HPDE6-E6E7 (cell line): Measurements from ENCODE around the gene CCNB2.
"Not testable (repeated sequence)": the region's sequence is repeated elsewhere in the genome, so short reads cannot be mapped to it uniquely, and the experiment has no call there.

Experiments
- DNase-seq: peaks from one replicate; pipeline ENCODE4 v3.0.0; 2011; ENCODE audit warnings: missing footprints; ENCODE audit errors: extremely low spot score

The CCNB2 gene

DNA sequence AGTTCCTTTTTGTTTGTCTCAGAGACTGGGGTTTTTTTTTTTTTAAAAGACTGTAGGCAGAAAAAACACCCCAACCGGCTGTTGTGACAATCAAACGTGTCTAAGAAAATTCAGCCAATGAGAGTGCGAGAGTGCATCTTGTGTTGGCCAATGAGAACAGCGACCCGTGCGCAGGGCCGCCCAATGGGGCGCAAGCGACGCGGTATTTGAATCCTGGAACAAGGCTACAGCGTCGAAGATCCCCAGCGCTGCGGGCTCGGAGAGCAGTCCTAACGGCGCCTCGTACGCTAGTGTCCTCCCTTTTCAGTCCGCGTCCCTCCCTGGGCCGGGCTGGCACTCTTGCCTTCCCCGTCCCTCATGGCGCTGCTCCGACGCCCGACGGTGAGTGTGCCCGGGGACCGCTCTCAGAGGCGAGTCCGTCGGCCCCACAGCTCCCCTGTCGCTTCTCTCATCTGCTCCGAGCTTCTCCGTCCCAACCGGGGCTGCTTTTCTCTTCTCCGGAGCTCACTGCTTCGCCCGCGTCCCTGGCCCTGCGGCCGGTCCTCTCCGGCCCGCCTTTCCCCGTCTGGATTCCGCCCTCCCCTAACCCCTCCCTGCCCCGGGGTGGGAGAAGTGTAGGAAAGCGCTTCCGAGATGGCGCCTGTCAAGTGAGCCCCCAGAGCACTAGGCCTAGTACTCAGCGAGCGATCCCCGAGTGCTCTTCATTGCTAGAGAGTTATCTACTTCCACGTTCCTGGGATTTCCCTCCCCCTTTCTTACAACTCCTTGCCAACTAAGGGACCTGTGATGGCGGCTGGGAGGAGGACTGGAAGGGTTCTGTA lies at the start of gene CCNB2:
TSS of gene CCNB2 (plus strand) at position 235 of the 821 bp plus-strand sequence. CDS start at position 358, 123 bp downstream.
- DNase-seq: peak; percentile 92

DNA sequence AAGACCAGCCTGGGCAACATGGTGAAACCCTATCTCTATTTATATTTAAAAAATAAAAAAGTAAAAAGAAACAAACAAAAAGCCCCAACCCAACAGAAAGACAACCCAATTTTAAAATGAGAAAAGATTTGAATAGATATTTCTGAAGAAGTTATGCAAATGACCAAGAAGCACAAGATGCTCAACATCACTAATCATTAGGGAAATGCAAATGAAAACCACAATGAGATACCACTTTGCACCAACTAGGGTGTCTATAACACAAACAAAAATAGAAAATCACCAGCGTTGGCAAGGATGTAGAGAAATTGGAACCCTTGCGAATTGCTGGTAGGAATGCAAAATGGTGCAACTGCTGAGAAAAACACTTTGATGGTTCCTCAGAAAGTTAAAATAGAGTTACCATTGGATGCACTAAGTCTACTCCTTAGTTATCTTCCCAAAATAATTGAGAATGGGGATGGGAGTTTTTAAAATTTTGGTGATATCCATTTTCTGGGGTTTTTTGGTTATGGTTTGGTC lies 45.8 kb upstream of the CCNB2 start:
- no peak for DNase-seq

DNA sequence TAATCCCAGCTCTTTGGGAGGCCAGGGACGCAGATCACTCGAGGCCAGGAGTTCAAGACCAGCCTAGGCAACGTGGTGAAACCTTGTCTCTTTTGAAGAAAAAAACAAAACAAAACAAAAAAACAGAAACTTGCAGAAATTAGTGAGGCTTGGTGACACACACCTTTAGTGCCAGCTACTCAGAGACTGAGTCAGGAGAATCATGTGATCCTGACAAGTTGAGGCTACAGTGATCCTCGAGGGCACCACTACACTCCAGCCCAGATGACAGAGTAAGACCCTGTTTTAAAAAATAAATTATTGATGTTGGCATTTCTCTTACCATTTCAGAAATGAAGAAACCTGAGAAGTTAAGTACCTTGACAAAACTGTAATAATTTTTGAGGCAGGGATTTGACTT lies 44.6 kb upstream of the CCNB2 start:
- no peak for DNase-seq

DNA sequence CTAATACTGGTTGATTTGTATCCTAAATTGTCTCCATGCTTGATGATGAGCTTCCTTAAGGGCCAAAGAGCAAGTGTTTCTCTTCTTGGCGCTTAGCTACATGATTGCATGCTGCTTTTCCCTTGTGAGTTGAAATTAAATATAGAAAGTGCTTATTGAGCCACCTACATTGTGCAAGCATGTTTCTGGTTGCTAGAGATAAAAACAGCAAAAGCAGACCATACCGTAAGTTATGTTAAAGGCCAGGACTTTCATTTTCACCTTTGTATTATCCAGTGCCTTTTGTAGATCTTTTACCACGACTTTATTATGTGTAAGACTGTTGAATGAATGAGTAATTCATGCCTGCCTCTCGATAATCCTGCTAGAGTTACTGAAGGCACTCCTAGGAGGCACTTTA lies 41.9 kb upstream of the CCNB2 start:
- no peak for DNase-seq

DNA sequence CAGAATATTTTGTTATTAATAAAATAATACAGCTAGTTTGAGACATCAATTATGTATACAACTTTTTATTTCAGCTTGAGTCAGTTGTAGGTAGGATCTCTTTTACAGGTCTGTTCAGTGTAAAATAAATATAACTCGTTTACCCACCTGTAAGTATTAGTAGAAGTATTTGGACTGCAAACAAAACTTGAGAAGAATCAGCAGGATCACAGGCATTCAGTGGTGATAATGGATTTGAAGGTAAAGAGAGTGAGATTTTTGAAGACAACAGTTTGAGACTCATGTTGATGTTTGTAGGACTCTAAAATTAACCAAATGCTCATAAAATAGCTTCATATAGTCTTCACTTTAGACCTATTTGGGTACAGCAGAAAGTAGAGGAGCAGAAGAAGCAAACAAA lies 35.5 kb upstream of the CCNB2 start:
- no peak for DNase-seq

DNA sequence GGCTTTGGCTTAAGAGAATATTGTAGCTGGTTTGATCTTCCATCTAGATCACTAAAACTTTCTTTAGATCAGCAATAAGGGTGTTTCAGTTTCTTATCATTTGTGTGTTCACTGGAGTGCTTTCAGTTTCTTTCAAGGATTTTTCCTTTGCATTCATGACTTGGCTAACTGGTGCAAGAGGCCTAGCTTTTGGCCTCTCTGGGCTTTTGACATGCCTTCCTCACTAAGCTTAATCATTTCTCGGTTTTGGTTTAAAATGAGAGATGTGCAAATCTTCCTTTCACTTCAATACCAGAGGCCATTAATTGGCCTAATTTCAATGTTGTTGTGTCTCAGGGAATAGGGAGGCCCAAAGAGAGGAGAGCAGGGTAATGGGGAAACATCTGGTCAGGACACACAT lies 30.3 kb upstream of the CCNB2 start:
- no peak for DNase-seq

DNA sequence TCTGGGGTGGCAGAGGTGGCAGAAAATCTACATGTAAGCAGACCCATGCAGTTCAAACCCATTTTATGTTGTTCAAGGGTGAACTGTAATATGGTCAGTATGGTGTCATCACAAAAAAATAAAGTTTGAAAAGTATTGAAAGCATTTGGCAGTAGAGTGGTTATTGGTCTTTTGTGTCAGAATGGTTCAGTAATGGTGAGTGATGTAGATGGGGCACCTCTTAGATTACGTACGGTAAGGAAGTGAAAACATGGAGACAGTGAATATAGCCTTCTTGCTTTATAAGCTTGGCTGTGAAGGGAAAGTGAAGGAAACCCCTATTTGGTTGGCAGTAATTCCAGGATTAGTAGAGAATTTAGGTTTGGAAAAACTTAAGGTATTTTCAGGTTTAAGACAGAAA lies 17.2 kb upstream of the CCNB2 start:
- DNase-seq: no peak

DNA sequence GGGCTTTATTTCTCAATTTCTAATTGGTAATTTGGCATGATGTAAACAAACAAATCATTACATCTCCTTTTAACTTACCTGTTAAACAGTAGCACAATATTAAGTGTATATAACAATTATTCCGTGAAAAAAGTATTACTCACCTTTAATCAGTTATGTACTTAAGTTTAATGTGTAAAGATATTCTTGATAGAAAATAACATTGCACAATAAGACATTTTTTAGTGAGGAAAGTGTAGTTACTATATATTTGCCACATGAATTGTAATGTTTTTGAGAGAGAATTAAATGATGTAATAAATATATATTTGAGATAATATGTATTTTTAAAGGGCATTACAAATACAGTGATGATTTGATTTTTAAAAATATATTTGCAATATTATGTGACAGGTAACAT lies 10.9 kb upstream of the CCNB2 start:
- DNase-seq: no peak

DNA sequence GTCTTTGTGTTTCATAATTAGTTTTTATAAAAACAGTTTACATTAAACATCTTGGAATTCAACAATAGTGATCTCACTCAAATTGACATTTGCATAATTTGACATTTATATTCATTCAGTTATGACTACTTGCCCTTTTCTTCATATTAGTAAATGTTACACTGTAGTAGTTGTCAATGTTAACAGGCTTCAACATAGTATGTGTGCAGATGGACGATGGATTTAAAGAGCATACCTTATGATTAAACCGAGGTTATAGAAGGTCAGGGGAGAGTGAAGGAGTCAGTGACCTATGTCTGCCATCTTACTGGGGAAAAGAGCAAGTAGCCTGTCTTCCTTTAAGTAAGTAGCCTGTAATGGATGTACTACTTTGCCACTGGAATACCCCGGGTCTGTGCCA lies 8.5 kb upstream of the CCNB2 start:
- no peak for DNase-seq

DNA sequence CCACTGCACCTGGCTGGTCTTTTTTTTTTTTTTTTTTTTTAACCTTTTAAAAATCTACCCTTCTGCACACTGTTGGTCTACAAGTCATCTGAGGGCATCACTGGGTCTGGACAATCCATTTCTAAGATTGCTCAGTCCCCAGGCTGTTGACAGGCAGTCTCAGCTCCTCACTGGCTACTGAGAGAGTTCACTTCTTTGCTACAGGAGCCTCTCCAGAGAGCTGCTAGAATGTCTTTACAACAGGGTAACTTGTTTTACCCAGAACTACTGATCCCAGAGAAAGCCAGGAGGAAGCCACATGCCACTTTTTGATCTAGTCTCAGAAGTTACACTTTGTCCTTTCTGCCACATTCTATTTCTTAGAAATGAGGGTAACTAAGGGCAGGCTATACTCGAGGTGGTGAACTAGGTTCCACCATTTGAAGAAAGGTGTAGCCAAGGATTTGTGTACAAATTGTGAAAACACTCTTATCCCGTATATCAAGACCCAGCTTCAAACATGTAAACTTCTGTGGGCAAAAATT lies 5.7 kb upstream of the CCNB2 start:
- DNase-seq: no peak

DNA sequence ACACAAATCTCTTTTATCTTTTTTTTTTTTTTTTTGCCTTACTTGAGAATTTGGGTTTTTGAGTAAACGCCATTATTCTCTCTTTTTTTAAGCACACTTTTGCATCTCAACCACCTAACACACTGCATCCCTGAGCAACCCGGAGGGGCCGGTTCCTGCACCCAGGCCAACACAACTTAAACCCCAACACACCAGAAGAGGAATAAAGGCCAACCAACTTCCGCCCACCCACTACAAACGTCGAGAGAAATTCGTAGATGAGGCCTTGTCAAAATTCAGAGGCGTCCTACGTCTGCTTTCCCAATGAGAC lies 389 bp upstream of the CCNB2 start:
- DNase-seq: no peak

DNA sequence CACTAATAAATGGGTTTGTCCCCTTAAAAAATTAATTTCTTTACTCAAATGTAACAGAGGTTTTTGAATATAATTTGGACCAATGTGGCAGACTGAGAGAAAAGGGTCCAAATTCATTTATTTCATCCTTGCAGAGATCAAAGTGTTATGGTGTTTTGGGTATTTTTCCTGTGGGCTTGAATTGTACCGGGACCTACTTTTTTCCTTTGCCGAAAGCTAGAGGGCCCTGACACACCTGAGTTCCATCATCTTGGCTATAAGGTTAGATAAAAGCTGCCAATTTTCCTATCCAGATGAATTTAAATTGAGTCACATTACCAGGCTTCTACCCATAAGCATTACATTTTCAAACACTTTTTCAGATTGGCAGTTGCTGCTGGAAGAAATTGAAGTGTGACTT lies 908 bp downstream of the CCNB2 start:
- peak; percentile 23 for DNase-seq

DNA sequence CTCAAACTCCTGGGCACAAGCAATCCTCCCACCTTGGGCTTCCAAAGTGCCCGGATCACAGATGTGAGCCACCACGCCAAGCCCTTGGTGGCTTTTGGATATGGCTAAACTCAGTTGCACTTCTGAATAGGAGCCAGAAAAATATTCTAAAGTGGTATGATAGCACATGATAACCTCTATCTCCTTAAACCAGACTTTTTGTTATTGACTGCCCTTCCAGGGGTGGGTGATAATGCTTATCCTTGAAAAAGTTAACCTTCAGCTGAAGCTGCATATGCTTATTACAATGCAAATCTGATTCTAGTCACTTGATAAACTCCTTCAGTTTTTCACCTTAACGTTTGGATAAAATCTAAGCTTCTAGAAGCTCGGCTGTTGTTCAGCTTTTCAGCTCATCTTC lies 6.3 kb downstream of the CCNB2 start:
- no peak for DNase-seq

DNA sequence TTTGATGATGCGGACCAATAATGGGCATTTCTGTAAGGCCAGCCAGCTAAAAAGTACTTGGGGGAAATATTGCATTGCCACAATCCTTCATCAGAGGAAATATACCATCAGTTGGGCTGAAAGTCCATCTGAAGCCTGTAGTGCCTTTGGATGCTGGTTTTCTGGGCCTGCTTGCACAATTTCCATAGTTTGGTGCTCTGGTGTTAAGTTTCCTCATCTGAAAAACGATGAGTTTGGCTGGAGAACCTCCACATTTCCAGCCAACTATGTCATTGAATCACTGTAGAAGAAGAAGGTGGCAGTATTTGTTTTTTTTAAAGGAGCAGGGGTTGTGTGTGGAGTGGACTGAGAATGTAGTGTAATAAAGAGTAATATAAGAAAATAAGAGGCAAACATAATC lies 10.1 kb downstream of the CCNB2 start:
- DNase-seq: no peak

DNA sequence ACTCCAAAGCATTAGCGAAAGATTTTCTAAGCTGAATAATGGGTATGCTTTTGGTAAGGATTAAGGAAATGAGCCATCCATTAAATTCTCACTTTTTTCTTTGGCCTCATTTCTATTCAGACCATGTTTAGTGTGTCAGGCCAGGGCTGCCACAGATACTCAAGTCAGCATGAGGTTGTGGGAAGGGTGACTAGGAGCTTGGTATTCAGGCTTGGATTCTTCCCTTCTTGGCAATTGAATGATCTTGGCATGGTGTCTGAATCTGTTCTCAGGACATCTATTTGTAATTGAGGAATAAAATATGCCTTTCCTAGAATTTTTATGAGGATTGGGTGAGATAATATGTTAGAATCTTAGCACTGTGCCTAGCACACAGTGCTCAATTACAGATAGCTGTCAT lies 11.2 kb downstream of the CCNB2 start:
- no peak for DNase-seq

DNA sequence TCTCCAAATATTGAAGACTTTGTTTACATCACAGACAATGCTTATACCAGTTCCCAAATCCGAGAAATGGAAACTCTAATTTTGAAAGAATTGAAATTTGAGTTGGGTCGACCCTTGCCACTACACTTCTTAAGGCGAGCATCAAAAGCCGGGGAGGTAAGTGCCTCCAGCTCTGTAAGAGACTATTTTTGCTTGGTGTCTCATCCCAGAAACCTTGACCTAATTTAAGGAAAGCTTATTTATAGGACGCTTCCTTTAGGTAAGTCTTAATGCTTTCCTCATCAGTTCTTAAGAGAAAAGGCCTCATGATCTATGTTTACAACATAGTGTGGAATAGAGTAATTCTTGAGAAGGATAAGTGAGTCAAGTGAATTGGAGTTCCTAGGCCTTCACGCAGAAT lies 11.8 kb downstream of the CCNB2 start:
- no peak for DNase-seq

DNA sequence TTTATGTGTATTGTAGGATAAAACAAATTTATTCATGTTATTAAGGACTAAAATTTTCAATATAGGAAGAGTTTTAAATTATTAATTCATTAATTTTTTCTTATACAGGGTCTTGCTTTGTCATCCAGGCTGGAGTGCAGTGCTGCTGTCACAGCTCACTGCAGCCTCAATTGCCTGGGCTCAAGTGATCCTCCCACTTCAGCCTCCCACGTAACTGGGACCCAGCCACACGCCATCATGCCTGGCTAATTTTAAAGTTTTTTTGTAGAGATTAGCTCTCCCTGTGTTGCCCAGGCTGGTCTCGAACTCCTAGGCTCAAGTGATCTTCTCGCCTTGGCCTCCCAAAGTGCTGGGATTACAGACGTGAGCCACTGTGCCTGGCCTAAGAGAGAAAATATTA lies 14.7 kb downstream of the CCNB2 start:
- DNase-seq: no peak

DNA sequence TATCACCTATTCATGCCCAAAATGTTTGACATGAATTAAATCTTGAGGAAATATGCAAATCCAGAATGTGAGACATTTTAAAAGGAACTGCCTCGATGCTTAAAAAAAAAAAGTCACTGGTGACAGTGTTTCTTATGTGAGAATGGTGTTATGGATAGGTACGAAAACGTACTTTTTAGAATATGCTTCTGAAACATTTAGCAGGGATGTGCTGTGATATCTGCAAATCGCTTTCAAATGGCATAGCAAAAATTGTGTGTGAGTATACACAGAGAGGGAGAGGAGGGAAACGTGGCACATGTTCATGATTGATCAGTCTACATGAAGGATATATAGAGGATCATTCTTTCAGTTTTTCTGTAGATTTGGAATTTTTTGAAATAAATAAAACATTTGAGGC lies 16.0 kb downstream of the CCNB2 start:
- no peak for DNase-seq

DNA sequence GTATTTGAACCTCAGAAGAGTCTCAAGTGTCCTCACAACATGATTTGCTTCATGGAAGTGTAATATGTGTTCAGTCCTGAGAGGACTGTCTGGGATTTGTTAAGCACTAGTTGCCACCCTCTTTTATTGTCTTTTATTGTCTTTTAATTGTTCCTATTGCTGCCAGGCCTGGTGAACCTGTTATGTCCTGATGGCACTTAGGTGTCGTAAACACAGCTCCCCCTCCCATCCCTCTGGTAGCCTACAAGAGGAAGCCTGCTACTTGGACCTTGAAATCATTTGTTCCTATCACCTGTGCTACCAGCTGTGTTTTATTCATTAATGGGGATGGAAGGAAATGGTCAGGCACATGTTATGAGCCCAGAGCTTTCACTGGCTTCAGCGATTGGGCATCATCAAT lies 19.3 kb downstream of the CCNB2 start:
- no peak for DNase-seq

DNA sequence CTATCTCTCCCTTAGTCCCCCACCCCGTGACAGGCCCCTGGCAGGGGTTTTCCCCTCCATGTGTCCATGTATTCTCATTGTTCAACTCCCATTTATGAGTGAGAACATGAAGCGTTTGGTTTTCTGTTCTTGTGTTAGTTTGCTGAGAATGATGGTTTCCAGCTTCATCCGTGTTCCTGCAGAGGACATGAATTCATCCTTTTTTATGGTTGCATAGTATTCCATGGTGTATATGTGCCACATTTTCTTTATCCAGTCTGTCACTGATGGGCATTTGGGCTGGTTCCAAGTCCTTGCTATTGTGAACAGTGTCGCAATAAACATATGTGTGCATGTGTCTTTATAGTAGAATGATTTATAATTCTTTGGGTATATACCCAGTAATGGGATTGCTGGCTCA lies 20.7 kb downstream of the CCNB2 start:
- not testable (repeated sequence) for DNase-seq

DNA sequence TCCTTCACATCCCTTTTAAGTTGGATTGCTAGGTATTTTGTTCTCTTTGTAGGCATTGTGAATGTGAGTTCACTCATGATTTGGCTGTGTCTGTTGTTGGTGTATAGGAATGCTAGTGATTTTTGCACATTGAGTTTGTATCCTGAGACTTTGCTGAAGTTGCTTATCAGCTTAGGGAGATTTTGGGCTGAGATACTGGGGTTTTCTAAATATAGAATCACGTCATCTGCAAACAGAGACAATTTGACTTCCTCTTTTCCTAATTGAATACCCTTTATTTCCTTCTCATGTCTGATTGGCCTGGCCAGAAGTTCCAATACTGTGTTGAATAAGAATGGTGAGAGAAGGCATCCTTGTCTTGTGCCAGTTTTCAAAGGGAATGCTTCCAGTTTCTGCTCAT lies 22.3 kb downstream of the CCNB2 start:
- not testable (repeated sequence) for DNase-seq

DNA sequence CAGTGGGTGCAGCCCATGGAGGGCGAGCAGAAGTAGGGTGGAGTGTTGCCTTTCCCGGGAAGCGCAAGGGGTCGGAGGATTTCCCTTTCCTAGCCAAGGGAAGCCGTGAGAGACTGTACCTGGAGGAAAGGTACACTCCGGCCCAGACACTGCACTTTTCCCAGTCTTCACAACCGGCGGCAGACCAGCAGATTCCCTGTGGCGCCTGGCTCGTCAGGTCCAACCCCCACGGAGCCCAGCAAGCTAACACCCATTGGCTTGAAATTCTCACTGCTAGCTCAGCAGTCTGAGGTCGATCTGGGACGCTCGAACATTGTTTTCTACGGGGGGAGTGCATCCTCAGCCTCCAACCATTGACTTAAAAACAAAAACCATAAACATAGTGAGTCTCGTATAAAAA lies 26.5 kb downstream of the CCNB2 start:
- DNase-seq: no peak

DNA sequence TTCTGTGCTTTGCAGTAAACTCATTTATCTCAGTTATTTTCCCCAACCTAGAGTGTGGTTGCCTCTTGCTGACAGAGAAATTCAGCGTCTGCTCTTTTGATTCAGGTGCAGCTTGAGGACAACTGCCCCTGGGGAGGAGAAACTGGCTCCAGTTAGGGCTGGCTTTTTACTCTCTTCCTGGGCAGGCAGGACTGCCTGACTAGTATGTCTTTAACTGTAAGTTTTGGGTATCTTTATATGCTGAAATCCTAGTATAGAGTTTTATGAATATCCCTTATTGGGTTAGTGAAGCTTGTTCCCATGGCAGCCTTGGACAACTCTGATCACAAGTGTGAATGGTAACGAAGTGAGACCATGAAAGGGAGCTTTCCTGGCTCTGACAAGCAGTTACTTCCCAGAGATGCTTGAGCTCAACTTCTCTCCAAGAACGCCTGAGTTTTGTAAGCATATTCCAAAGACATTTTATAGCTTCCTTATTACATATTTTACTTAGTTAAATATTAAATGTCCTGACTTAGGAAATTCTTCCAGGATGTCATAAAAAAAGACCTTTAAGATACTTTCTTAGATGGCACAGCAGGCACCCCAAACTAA lies 27.1 kb downstream of the CCNB2 start:
- no peak for DNase-seq
